Ovary (tissue), 3 donors: ENCODE results near the gene RANBP9.

Experiments used
- POLR2A ChIP-seq: fragments of 450-650 bp; IDR thresholded peaks from one replicate; pipeline ENCODE4 v1.6.1; 2017; ENCODE audit warnings: antibody characterized with exemption, mild to moderate bottlenecking, moderate library complexity
- TF ChIP-seq, protein P1 (sequence below), 3 donors: fragments of 450-650 bp in 2 of 3; fragments of 200-600 bp in 1 of 3; IDR thresholded peaks; one replicate each; pipeline versions ENCODE4 v1.5.1 to v1.8.0; 2016 to 2022; ENCODE audit warnings: antibody characterized with exemption in 3 of 3, mild to moderate bottlenecking in 1 of 3
- donor health status: DM: no; HTN: no; CAD: no.

DNA sequence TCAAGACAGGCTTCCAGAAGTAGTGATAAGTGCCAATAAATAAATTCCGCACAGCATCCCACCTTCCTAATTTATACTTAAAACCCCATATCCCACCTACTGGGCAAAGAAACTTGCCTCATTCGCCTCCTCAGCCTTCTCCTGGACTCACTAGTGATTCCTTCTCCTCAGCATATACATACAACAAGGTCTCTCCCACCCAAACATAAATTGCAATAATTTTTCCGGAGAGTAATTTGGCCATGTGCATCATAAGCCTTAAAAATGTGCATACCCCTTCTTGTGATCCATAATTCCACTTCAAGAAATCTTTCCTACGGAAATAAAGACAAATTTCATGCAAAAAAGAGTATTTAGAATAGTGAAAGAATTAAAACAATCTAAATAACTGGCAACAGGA is 26.8 kb downstream of the RANBP9 start:
- TF ChIP-seq, protein P1, sequence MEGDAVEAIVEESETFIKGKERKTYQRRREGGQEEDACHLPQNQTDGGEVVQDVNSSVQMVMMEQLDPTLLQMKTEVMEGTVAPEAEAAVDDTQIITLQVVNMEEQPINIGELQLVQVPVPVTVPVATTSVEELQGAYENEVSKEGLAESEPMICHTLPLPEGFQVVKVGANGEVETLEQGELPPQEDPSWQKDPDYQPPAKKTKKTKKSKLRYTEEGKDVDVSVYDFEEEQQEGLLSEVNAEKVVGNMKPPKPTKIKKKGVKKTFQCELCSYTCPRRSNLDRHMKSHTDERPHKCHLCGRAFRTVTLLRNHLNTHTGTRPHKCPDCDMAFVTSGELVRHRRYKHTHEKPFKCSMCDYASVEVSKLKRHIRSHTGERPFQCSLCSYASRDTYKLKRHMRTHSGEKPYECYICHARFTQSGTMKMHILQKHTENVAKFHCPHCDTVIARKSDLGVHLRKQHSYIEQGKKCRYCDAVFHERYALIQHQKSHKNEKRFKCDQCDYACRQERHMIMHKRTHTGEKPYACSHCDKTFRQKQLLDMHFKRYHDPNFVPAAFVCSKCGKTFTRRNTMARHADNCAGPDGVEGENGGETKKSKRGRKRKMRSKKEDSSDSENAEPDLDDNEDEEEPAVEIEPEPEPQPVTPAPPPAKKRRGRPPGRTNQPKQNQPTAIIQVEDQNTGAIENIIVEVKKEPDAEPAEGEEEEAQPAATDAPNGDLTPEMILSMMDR (IDR thresholded peaks at IDR 0.05): no peak
- TF ChIP-seq POLR2A: no peak
